Measurements from ENCODE around the gene ZNF181.
A peak's percentile ranks its signal among the peaks of the same experiment; 100 is the strongest.
"Not testable (repeated sequence)": the region's sequence is repeated elsewhere in the genome, so short reads cannot be mapped to it uniquely, and the experiment has no call there.

Gene ZNF181

DNA sequence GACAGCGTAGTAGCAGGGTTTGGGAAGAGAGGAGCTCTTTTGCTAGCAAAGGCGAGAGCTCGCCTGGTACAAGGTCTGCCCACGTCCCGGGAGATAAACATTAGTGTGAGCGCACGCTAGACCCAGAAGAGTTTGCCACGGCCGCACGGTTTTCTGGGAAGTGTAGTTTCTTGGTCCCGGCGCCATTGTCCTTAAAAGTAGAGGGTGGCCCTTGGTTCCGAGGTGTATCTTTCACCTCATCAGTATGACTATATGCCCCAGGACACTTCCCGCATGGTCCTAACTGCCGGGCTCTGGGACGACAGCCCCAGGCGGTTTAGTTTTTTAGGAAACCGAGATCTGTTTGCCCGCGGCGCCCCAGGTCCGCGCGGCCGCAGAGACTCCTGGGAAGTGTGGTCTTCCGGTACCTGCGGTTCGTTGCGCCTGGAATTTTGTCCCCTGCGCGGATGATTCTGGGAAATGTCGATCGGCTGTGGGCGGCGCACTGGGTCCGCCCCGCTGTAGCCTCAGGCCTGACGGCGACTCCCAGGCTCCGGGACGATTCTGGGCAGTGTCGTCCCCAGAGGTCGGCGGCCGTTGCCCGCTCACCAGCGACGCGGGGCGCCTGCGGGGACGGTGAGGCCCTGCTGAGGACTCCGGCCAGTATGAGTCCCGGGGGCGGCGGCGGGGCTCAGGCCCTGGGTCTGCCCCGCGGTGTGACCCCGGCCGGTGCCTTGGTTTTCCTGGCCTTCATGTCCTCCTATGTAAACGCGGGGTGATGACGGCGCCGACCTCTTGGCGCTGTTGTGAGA is at the start of gene ZNF181:
Gene ZNF181, plus strand, starts transcription at position 498 of the 791 bp plus-strand sequence. CDS start 795 bp downstream, outside the sequence.
- peak; percentile 78 for DNase-seq

DNA sequence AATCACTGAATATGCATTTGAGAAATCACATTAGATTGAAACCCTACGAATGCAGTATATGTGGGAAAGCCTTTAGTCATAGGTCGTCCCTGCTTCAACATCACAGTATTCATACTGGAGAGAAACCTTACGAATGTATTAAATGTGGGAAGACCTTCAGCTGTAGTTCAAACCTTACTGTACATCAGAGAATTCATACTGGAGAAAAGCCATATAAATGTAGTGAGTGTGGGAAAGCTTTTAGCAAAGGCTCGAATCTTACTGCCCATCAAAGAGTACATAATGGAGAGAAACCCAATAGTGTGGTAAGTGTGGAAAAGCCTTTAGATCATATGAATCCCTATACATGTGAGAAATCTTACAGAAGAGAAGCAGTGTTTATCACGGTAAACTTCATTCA is 48.8 kb upstream of the ZNF181 start:
- not testable (repeated sequence) for DNase-seq

DNA sequence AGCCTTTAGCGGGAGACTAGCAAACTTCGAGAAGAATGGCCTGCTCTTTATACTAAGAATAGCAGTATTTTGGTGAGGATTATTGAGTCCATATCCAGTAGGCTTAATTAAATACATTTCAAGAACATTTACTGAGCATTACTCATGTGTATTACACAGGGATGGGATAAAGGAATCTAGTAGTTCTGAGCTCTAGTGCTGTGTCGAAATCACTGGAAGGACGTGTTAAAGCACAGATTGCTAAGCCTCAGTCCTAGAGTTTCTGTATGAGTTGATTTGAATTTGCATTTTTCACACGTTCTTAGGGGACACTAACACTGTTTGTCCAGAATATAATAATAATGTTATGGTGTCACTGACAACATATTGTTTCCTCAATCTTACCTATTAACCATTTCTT is 47.6 kb upstream of the ZNF181 start:
- DNase-seq: no peak

DNA sequence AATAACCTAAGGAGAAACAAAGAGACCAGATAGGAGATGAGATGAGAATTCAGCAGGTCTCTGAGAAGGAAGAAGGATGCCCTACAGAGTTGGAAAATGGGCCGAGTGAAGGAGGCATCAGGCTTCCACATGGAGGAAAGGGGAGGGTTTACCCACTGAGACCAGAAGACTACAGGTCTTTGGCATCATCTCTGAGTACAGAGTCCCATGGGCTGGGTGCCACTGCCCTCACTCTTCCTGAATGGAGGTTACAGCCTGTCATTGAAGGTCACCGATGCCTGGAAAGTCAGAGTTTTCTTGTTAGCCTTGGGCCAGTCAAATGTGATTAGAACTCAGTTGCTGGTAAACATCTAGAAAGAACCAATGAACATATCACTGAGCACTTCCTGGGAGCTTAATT is 46.7 kb upstream of the ZNF181 start:
- DNase-seq: no peak

DNA sequence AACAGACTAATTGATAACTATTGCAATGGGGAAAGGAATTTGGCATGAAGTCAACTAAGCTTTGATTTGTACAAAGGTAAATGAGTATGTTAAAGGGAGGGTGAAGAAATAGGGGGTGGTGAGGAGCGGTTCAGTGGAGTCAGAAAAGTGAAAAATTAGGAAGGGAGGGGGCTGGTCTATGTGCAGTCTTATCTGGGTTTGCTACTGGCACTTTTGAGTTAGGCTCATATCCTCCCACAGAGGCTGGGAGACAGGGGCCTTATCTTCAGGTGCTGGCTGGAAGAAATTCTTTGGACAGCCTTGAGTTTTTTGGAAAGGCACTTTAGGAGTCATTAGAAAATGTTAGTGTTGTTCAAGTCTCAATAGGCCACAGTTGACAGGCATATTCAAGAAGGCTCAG is 45.5 kb upstream of the ZNF181 start:
- no peak for DNase-seq

DNA sequence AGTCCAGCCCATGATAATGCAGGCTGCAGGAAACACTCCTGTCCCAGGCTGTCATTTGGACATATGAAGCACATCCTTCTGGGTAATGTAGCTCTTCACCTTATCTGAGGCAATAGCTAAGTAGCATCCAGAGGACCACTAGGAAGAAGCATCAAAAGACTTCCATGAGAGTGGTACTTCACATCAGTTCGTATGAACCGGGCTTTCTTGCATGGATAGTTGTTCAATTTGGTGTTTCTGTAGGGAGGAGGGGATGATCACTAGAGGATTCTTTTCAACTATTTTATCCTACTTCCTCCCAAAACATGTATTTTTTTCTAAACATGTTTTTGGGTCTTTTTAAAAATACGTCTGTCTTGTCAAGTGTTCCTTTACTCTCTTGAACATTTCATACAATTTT is 43.7 kb upstream of the ZNF181 start:
- DNase-seq: no peak

DNA sequence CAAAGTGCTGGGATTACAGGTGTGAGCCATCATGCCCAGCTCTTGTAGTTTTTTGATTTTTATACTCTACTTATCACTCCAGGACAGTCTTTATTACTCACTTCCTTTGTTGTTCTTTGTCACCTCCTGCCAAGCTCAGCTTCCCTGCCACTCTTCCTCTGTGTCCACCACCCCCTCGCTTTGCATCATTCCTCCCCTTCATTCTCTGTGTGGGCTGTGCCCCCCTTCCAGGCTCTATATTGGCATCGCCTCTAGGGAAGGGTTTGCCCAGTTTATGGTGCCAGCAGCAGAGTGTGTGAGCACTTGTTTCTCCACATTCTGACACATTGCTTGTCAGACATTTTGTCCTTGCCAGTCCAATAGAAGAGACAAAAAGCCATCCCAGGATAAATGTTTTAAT is 41.5 kb upstream of the ZNF181 start:
- DNase-seq: no peak

DNA sequence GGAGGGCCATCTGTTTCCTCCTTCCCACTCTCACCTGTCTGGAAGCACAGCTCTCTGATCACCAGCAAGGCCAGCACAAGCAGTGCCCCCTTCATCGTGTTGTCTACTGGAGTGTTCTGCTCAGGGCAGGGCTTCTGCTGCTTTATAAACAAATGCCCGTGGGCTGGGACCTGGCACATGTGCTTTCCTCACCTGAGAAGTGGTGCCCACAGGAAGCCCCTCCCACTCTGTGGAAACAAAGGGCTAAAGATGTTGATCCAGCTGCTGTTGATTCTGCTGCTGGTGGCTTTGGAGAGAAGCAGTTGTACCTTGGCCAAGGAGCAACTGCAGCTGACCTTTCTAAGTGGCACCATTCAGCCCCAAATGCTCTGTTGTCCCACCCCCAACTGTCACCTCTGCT is 26.4 kb upstream of the ZNF181 start:
- DNase-seq: no peak

DNA sequence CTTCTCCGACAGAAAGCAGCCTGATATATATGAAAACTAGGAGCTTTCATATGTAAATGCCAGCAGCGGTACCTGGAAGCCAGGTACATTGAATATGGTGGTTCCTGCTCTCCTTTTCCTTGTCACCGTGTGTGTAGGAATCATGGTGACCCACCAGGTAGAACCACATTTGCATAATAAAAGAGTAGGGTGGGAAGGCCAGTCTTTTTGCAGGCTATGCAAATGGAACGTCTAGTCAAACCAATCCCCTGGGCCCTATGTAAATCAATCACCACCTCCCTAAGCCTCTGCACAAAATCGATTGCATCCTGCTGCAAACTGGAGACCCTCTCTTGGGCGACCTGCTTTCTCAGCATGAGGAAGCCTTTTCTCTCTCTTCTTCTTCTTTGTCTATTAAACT is 22.2 kb upstream of the ZNF181 start:
- DNase-seq: no peak

DNA sequence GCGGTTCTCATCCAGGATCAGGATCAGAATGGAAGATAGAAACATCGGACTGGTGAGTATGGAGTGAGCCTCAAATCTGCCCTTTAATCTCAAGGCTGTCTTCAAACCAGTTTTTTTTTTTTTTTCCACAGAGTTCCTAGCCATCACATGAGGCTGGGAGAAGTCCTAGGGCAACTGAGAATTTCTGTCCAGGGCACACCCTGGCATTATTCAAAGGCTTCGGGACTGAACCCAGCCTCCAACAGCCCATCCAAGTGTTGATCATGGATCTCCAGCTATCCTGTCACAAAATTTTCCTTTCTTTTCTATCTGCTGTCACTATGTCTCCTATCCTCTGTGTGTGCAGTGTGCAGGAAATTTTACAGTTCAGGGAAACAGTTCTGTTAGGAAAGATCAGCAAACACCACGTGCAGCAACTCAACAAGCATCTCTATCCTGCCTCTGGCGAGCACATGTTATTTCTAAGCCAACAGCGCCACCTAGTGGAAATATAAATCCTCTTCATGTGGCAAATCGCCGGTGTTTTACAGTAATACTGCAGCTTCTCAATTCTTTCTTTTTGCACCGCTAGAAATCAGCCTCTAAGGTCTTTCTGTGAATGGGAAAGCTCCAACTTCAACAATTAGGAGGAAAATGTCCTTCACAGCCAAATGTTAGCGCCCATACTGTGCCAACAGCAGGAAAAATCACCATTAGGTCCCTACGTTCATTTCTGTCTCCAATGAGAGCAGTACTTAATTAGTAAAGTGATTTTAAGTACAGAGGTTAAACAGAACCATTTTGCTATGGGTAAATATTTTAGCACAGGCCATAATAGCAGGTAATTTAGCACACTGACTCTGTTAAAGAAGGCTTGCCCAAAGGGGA is 21.4 kb upstream of the ZNF181 start:
- no peak for DNase-seq

DNA sequence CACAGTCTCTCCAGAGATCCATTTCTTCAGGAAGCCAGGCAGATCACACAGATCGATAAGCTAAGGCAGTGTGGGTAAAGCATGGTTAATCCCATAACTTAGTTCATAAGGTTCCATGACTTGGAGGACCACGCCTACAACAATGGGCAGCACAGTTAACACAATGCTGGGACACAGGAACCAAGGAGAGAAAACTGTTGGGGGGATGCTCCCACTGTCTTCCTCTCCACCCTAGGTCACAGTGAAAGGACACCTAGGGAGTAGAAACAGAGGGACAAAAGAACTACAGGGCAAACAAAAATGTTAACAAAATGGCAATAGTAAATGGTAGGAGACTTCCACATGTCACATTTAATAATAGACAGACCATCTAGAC is 20.8 kb upstream of the ZNF181 start:
- no peak for DNase-seq

DNA sequence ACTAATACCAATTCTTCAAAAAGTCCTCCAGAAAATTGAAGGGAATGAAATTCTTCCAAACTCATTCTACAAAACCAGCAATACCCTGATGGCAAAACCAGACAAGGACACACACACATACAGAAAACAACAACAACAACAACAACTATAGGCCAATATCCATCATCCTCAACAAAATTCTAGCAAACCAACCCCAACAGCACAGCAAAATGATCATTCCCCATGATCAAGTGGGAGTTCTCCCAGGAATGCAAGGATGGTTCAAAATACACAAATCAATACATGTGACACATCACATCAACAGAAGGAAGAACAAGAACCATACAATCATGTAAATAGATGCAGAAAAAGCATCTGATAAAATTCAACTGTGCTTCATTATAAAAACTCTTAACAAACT is 18.7 kb upstream of the ZNF181 start:
- no peak for DNase-seq

DNA sequence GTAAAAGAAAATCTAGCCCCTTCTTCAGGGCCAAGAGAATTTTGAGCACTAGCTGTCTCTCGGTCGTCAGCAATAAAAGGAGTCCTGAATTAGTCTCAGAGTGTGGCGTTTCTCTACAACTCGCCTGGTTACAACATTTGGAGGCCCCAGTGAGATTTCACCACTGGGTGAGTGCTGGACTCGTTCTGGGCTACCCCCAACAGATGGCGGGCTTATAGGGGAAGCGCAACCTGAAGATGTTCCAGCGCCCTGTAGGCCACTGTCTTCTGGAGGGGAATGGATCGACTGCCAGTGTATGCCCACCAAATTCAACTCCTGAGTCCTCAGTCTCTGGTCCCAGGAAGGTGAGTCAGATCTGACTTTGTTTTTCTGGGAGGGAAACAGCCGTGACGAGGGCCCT is 11.7 kb upstream of the ZNF181 start:
- no peak for DNase-seq

DNA sequence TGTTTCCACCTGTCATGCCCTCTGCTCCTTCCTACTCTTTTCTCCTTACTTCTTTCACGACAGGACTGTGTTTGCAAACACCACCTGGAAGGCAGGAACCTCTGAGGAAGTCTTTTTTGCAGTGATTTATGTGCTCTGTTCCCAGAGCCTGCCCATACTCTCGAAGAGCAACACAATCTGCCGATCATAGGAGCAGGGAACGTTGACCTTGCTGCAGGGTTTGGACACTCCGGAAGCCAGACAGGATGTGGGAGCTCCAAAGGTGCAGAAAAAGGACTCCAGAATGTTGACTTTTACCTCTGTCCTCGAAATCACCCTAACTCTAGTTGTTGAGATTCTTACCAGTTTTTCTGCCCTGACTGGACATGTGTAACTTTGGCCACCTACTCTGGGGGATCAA is 8.6 kb upstream of the ZNF181 start:
- DNase-seq: no peak

DNA sequence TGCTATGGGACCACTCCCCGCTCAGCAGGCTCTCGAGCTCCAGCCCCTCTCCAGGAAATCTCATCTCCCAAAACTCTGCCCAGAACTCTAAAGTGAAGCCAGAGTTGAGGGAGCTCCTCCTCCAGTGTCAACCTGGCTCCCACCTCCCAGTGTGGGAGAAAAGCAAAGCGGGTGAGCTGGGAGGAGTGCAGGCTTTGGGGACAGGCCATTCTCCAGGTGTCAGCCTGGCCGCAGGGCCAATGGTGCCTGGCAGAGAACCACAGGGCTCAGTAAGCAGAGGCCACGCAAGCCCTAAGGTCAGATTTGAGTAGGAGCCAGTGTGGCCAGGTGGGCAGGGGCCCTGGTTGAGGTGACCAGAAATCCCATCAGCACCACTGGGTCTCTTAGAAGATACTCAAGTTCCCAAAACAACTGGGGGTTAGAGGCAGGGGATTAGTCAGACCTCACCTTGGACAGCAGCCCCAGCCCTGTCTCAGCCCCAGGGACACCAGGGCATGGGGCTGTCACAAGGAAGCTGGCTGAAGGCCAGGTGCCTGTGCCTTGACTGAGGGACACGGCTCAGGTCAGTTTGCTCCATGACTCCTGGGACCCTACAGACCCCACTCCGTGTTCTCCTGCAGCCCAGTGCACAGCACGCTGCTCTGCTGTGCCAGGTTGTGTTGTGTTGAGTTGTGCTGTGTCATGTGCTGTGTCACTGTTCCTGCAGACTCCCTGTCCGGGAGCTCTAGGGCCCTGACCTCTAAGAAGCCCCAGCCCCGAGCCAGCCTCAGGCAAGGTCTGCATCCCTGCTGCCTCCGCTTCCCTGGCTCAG is 2.8 kb upstream of the ZNF181 start:
- DNase-seq: no peak

DNA sequence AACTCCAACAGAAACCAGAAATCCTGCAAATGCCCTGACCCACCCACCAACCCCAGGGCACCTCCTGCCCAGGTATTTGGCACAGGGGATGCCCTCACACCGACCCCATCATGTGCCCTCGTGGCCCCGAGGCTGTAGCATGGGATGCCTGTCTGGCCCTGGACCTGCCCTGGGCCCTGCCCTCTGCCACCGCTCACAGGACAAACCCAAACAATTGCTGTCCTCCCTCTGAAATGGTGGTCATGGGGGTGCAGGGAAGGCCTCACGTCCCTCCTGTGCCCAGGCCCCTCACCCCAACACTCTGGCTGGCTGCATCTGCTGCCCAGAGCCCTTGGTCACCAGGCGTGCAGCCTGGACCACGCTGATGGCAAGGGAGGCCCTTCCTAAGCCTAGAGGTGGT is 2.1 kb upstream of the ZNF181 start:
- DNase-seq: no peak

DNA sequence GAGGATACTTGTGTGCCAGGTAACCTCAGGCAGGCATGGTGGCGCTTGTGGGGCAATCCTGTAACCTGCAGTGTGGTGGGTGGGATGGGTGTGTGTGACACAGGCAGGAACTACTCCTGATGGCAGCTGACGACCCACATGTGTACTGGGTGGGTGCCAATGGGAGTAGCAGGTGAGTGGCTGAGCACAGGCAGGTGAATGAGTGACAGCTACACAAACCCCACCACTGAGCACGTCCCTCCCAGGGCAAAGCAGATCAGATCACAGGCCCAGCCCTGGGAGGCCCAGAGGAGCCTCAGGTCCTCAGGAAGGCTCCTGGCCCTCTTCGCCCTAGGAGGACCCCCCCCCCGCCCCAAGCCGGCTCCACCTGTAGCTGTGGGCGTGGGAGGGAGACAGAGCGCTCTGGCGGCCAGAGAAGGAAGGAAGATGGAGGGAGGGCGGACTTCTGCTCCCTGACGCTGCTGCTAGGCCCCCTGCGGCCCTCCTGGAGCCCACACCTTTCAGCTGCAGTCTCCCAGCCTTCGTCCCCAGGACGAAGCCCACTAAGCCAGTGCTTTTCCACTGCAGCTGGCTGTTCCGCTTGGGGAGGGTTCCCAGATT is 1.3 kb upstream of the ZNF181 start:
- no peak for DNase-seq

DNA sequence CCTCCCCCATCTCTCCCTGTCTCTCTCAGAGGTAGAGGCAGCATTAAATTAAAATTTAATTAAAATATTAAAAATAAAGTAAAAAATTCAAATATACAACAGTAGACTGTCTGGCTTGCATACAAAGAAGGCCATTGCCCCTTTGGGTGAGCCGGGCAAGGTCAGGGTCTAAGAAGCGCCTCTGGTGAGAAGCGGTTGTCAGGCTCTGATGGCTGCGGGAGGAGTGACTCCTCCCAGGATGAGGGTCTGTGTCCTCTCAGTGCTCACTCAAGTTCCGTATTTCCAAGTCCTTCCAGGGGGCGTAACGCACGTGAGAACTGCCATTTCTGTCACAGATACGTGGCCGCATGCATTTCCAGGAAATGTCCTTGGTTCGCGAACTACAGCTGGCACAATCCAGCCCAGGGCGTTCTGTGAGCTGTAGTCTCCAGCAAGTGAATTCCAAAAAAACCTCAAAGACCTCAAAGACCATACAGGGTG is 737 bp upstream of the ZNF181 start:
- DNase-seq: no peak

DNA sequence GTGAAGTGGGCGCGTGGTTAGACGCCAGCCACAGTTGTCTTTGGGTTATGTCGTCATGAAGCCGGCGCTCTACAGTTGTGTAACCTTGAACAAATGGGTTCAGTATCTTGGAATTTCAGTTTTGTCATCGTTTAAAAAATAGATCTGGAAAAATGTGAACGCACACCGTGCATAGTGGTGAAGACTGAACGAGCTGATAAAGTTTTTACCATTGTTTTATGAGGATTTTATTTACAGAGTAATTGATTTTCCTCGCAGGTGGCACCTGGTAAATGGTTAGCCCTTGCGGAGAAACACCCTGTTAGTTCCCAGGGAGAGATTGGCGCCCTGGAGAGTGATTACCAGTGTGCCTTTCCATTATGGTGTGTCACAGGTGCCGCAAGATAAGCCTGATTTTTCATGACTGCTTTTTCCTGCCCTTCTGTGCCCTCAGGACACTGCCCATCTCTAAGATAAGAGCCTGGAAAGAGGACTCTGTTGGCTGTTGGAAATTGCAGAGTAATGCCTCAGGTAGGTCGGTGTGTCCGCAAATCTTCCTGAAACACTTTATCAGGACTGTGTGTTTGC is 577 bp downstream of the ZNF181 start:
- DNase-seq: no peak

DNA sequence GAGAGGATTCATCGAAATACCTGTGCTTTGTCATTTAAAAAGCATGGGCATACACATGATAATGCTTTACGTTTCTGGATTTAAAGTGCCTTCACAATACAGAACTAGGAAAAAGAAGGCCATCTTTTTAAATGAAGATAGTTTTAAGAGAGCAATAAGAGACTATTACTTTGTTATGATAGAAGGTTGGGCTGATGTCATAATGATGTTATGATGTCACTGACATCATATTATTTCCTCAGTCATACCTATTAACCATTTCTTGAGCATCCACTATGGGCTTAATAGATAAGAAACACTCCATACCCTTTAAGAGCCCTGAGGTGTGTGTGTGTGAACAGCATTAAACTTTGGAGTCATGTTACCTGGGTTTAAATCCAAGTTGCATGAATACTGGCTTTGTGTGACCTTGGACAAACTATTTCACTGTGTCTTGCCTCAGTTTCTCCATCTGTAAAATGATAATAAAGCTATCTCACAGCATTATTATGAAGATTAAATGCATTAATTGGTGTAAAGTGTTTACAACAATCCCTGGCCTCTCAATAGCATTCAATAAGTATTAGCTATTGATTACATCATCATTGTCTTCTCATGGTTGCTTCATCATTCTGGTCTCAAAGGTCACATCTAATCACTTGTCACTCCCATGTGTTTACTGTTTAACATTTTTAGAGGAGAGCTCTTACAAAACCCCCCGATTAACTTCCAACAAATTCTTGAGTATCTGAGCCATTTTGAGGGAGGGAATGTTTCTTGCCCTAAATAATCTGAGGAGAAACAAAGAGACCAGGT is 11.1 kb downstream of the ZNF181 start:
- DNase-seq: no peak

DNA sequence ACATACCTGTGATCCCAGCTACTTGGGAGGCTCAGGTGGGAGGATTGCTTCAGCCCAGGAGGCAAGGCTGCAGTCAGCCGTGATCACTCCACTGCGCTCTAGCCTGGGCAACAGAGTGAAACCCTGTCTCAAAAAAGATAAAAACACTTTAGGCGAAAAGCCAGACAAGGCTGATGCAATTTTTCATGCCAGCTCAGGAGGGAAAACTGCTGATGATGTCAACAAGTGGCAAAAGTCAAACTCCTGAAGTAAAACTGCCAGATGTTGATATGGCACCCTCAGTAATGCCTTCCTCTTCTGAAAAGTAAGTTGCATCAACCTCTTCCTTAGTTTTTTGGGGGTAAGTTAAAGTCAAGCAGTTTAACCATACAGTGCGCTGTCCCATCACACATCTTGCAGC is 23.4 kb downstream of the ZNF181 start:
- DNase-seq: no peak
